SIG-M5 (cell line): ENCODE measurements around the gene PLEKHH1.
"Not testable (repeated sequence)": the region's sequence is repeated elsewhere in the genome, so short reads cannot be mapped to it uniquely, and the experiment has no call there.

Experiments
- DNase-seq: peaks from one replicate; lab custom pipeline; 2025; lab: John Stamatoyannopoulos, UW

The PLEKHH1 gene

DNA sequence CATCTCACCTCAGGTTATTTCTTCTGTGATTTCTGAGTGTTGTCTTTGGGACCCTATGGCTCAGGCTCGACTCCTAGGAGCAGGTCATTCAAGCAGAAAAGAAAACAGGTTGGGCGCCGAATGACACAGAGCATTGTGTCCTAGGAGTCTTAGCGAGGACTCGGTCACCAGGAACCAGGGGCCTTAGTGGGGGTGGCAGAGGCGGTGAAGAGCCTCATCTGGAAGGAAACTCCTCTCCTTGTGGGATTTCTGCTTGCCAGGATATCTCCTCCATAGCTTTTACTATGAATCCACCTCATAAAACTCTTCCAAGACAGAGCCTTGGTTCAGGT lies 630 bp downstream of the PLEKHH1 start:
- DNase-seq: no peak

DNA sequence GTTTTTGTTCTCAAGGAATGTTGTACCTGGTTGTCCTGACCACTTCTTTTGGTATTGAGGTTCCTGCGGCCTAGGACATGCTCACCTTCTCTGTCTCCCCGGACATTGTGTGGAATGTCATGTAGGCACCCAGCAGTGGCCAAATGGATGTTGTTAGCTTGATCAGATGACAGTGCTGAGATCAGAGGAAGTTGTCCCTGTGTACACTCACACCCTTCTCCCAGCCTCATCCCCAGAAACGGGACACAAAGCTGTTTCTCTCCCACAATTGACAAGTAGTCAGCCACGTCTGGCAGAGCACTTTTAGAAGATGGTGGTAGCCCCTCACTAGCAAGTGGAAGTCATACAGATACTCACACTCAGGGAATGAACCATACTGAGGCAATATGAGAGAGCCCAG lies 3.0 kb downstream of the PLEKHH1 start:
- no peak for DNase-seq

DNA sequence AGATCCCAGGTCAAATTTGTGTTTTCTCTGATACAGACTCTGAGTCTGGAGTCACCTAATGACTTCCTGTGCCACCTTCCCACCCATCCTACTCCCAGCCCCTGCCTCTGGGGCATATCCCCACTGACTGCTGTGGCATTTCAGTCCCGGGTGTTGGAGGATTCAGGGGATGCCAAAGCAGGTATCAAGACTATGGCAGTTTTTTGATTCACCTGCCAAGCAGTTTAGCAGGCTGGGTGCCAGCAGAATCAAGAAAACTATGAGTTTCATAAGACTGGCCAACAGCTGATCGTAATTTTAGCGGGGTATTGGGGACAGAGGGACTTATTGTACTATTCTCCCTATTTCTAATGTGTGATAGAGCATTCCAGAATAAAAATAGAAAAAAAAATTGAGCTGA lies 4.6 kb downstream of the PLEKHH1 start:
- DNase-seq: no peak

DNA sequence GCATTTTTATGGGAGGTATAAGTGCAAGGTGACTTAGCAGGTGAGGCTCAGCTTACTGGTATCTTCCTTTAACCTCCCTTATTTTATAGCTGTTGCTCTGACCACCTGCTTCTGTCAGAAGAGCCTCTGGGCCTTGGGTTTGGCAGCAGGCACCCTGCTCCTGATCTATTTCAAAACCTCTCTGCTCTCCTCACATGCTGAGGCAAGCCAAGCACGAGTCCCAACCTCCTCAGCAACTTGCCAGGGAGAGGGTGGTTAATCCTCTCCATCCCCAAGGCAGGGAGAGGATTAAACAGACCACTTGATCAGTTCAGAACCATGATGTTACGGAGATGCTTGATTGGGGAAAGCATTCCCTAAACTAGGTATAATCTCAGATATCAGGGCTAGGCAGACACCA lies 5.4 kb downstream of the PLEKHH1 start:
- no peak for DNase-seq

DNA sequence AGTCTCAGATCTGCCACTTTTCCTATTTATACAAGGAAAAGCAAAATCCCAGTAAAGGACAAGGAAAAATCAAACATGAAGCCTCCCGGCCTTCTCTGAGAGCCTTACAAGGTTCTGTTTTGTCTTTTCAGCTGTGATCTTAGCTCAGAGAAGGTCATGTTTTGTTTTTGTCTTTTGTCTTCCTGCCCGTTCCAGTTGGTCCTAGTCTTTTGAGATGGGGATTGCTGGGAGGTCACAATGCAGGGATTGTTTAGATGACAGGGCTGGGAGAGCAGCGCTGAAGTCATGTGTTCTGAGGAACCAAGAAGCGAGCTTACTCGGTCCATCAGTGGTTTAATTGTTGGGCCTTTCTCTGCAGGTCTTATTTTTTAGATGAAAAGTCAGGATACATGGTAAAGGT lies 6.0 kb downstream of the PLEKHH1 start:
- DNase-seq: no peak

DNA sequence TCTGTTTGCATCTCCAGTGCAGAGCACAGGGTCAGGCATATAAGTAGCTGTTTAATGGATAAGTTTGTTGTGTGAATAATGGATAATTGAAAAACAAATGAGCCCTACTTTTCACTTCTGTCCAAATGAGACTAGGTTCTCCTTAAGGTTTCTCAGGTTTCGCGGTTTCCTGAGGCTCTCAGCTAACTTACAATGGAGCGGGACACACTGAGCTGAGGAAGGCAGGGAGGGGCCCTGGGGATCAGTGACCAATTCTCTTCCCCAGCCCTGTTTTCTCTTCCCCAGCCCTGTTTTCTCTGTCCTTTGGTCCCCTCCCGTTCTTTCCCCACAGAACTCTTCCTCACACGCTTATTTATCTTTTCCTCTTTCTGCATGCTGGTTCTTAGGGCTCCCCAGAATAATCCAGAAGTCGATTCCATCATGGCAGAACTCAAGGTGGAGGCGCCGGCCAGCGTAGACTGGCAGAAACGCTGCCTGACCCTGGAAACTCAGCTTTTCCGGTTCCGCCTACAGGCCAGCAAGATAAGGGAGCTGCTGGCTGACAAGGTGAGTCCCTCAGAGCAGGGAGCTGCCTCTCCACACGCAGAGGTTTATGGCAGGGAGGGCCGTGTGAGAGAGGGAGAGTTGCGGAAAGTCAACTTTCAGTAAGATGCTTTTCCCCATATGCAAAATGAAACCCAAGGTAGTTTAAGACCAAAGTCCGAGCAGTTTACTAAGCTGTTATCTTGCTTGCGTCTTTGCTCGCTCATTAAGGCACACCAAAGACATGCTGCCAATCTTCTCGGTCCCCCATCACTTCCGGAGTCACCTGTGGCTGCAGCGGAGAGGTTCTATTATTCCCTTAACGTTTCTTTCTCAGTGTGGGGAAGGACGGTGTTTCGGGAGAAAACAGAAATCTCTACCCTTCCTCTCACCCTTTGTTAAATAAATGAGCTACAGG lies 8.6 kb downstream of the PLEKHH1 start:
- DNase-seq: no peak

DNA sequence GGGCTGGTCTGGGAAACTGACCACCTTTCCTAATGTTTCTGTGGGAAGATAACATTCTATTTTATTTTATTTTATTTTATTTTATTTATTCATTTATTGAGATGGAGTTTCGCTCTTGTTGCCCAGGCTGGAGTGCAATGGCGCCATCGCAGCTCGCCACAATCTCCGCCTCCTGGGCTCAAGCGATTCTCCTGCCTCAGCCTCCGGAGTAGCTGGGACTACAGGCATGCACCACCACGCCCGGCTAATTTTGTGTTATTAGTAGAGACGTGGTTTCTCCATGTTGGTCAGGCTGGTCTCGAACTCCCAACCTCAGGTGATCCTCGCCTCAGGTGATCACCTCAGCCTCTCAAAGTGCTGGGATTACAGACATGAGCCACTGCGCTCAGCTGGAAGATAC lies 9.5 kb downstream of the PLEKHH1 start:
- DNase-seq: not testable (repeated sequence)

DNA sequence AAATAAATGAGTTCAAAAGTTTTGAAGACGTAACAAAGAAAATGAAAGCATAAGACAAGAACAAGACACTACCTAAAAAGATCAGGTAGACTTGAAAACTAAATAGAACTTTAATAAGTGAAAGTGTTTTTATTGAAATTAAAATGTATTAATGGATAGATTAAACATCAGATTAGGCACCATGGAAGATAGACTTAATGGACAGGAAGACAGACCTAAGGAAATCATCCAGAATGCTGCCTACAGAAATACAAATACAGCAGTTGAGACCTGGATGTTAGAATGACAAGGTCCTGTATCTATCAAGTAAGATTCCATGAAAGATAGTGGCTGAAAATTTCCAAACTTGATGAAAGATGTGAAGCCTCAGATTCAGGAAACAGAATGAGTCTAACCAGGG lies 11.5 kb downstream of the PLEKHH1 start:
- DNase-seq: no peak

DNA sequence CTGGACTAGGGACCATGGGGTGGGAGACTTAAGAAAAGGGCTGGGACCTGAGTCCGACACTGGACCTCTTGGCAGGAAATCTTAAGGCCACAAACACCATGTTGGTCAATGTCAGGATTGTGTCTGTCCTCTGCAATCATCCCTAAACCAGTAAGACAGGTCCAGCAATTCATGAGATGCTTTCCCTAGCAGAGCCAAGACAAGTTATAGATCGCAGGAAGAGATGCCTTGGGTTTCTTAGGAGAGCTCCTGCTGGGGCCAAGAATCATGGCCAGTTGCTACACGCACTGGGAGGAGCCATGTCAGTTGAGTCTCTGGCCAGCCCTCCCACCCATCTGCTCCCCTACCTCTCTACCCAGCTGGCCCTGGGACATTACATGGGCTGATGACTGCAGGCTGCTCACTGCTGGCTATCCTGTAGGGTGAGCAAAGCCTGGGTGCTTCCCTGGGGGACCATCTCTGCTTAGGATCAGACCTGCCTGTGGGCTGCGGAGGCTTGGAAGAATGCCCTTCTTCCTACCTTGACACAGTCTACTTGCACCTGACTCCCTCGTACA lies 14.2 kb downstream of the PLEKHH1 start:
- no peak for DNase-seq

DNA sequence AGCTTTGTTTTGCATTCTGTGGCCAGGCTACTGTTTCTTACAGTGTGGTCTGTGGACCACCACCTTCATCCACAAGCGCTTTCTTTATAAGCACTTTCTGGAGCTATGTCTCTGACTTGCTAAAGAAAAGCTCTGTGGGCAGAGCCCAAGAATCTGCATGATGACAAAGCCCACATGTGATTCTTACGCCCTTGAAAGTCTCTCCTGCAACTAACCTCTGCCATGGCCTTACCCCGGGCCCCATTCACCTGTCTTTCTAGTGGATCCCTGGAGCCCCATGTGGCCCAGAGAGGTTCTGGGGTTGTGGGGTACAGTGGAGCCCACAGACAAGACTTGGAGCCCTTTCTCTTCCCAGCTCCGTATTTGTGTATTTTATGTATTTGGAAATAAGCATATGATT lies 16.6 kb downstream of the PLEKHH1 start:
- no peak for DNase-seq

DNA sequence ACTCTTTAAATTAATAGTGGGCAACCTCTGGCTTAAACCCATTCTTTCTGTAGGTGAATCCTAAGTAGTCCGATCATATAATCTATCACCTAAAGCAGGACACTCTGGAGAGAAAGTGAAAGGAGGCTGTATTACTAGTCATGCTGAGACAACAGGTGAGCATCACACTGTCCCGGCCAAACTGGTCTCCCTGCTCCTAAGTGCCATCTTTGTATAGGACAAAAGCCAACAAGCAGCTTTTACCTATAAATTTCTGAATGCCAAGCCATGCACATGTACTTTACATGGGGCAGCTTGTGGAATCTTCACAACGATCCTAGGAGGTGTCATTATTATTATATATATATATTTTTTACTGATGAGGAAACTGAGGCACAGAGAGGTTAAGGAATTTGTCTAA lies 18.0 kb downstream of the PLEKHH1 start:
- no peak for DNase-seq

DNA sequence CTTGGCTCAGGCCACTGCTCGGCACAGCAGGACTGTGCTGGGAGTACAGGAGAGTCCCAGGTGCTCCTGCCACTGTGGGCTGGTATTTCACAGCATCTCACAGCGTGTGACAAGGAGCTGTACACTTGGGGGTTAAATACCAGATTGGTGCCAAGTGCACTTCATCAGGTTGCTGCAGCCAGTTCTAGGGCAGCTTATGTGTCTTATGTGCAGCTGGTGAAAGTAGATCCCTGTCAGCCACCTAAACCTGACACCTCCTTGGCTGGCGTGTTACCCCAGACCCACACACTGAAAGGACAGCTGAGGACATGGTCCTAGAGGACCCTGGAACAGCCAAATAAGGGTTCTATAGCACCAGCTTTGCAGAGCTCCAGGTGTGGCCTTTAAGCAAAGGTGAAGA lies 18.9 kb downstream of the PLEKHH1 start:
- DNase-seq: no peak

DNA sequence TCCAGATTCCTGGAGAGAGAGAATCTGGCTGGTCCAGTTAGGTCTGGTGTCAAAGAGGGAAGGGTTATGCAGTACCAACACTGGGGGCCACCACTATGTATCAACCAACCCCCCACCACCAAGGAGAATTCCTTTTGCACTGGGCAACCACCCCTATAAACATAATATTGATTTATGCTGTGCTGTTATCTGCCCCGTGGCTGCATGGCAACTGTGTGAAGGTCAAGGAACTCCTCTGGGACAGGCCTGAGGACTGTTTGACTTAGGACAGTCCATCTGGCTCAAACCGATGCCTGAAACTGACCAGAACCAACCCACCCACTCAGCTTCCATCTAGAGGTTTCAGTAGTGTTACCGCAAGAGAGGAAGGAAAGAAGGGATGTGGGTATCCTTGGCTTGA lies 20.5 kb downstream of the PLEKHH1 start:
- no peak for DNase-seq

DNA sequence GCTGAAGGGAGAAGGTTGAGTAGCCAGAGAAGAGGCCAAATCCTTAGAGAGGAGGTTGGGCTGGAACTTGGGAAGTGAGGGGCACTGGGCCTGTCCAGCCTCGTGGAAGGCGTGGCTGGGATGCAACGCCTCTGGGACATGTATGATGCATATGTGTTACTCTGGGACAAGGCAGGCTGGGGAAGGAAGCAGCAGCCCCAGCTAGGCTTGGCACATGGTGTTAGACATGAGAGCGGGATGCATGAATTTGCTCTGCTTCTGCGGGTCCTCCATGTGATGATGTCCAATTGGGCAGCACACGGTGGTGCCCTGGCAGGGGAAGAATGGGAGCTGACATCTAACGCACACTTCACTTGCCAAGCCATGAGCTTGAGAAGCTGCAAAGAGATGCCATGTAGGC lies 21.3 kb downstream of the PLEKHH1 start:
- DNase-seq: no peak

DNA sequence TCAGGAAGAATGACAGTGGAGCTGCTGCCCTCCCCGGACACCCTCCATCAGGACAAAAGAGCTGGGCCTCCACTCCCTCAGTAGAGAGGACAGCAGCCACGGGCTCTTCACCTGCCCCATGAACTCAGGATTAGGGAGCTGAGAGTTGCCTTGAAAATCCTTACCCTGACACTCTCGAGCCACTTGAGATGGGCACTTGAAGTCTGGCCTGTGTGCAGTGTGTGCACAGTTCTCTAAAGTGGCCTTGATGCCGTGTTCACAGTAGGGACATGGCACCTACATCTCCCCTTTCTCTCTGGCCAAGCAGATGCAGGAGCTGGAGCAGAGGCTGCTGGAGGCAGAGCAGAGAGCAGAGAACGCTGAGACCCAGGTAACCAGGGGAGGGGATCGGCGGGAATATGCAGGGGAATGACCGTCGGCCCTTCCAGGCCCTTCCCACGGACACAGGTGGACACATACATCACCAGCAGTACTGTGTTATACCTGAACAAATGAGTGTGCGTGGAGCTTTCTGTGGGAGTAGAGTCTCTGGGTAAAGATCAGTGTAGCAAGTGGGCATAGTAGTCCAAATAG lies 22.5 kb downstream of the PLEKHH1 start:
- no peak for DNase-seq

DNA sequence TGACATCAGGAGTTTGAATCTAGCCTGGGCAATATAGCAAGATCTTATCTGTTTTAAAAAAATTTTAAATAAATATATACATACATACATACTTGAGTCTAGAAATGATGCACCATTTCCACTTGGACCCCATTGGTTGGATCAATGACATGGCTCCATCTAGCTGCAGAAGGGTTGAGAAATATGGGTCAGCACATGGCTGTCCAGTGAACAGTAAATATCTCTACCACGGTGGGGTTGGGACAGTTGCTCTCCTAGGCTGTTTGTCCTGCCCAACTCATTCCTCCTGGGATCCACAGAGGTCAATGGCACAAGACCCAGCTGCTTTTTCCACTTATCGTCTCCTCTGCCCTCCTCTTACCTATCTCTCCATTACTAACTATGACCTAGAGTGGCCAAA lies 23.6 kb downstream of the PLEKHH1 start:
- DNase-seq: no peak

DNA sequence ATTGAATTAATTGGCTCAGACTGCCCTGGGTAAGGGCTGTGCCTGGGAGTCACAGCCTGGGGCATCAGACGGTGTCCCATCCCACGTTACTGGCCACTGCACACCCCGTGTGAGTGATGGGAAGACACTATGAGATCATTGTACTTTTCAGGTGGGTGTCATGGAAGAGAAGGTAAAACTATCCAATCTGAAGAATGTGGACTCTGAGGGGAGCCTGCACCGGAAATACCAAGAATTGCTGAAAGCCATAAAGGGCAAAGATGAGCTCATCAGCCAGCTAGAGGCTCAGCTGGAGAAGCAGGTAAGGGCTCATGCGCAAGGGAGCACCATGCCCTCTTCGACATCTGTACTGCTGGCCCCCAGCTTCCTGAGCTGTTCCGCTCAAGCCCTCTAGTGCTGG lies 24.0 kb downstream of the PLEKHH1 start:
- DNase-seq: no peak

DNA sequence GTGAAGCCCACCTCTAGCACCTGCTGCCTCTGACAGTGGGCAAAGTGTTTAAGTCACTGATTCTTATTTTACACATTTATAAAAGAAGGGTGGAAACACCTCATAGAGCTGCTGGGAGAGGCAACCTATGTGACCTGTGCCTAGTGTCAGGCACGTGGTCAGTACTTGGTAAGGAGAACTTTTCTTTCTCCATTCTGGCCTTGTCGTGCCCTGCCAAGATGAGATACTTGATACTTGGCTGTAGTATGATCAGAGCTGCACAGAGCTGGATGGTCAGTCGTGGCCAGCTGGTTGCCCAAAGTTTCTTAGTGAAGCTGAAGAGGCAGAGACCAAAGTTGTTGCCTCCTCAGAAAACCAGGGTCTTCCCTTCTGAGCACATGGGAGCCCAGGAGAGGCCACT lies 24.6 kb downstream of the PLEKHH1 start:
- no peak for DNase-seq

DNA sequence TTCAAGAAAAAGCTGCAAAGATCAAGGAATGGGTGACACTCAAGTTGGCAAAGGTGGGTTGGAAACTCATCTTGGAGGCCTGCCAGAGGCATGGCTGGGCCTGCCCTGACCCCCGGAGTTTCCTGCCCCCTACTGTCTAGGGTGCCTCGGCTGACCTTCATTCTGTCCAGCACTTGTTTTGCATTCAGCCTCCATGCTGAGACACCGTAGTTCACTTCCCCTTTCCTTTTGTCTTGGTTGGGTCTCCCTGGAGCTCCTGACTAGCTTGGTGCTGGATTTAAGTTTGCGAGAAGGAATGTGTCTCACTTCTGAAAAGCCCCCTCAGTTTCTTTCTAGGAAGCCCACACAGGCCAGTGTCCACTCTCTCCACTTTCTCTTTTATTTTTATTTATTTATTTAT lies 26.5 kb downstream of the PLEKHH1 start:
- DNase-seq: no peak

DNA sequence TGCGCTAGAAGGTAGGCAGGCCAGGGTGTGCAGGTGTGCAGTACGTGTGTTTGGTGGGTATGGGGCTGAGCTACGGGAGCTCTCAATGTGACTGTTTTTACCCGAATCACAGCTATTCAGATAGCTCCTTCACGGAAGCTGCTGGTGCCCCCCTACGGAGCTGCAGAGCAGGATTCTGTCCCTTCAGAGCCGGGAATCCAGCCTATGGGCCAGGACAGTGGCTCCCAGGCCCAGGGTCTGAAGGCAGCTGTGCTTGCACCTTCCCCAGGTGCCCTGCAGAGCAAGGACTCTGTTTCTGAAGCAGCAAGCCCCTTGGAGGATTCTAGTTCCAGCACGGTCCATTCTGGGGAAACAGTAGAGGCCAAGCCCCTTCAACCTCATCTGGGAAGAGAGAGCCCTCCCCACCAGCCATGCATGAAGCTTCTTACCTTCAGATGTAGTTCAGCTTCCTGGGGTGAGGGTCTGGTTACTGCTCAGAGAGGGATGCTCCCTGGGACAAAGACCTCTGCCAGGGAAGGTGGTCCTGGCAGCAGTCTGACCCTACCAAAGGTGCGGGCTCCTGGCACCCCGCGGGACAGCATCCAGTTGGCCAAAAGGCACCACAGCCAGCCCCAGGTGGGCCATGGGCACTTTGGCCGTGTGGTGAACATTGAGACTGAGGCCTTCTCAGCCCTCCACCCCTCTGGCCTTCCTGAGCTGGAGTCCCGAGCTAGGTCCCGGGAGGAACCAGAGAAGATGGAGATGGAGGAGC lies 29.1 kb downstream of the PLEKHH1 start:
- DNase-seq: no peak

DNA sequence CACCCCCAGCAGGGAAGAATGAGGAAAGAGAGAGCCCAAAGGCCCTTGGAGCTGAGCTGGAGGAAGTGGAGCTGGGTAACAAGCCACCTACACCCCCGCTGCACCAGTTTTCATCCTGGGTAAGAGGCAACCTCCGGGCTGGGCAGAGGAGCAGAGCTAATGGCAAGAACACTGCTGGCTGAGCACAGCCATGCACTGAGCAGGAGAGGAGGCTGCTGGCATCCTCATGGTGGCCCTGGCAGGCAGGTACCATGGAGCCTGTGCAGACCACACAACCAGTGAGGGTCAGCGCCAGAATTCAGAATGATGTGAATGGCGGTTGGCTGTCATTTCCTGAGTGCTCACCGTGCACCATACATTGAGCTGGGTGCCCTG lies 29.7 kb downstream of the PLEKHH1 start:
- DNase-seq: no peak

DNA sequence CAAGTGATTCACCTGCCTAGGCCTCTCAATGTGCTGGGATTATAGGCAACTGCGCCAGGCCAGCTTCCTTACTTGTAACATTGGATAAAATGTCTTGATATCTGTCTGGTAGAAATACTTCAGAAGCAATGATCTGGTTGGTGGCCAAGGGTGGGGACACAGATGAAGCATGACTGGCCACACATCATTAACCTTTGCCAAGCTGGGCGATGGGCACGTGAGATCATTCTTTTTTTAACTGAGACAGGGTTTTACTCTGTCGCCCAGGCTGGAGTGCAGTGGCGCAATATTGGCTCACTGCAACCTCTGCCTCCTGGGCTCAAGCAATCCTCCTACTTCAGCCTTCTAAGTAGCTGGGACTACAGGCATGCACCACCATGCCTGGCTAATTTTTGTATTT lies 31.1 kb downstream of the PLEKHH1 start:
- no peak for DNase-seq

DNA sequence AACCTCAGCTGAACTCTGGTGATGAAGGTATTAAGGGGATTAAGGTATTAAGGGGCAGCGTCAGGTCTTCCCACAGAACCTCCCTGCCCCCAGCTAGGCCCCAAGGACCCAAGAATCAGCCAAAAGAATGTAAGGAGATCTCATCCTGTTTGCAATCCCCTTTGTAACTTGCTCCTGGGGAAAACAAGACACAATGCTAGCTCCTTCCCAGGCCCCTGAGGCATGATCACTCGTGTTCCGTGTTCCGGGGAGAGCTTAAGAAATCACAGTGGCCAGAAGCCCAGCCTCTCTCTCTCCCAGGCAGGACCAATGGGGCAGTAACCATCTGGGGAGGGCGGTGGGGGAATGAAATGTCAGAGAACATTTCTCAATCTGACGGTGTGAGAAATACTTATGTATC lies 33.8 kb downstream of the PLEKHH1 start:
- no peak for DNase-seq
